Dedifferentiated amniotic fluid mesenchymal stem cell (primary cell): ENCODE data around the gene ZPR1.
"Not testable (repeated sequence)": the region's sequence is repeated elsewhere in the genome, so short reads cannot be mapped to it uniquely, and the experiment has no call there.

Experiments
- DNase-seq: peaks from one replicate; pipeline ENCODE4 v3.0.0-alpha.2; 2016; ENCODE audit errors: extremely low spot score

The ZPR1 gene

GRCh38 chr11:116756044-116756443 lies 31.8 kb downstream of the ZPR1 start:
- DNase-seq = not testable (repeated sequence)

DNA sequence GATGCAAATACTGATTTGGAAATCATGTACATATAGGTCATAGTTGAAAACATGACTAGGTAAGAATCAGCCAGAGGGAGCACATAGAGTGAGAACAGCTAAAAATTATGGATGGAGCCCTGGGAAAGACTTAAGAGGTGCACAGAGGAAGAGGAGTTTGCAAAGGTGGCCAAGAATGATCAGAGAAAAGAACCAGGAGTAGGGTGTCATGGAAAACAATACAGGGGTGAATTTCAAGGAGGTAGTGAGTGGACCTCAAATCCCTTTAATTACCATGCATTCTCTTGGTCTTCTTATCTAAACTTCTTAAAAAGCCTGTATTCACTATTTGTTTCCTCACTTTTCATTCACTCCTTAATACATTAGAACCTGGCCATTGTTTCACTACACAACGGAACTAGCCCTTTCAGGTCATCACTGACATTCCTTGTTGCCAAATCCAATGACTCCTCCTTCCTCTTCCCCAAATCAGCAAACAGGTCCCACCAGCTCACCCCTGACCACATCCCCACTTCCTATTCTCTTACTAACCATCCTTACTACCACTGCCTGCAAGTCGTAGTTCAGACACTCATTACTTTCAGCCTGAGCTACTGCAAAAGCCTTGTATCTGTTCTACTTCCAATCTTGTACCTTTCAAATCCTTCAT lies 37.6 kb downstream of the ZPR1 start:
- no peak for DNase-seq

DNA sequence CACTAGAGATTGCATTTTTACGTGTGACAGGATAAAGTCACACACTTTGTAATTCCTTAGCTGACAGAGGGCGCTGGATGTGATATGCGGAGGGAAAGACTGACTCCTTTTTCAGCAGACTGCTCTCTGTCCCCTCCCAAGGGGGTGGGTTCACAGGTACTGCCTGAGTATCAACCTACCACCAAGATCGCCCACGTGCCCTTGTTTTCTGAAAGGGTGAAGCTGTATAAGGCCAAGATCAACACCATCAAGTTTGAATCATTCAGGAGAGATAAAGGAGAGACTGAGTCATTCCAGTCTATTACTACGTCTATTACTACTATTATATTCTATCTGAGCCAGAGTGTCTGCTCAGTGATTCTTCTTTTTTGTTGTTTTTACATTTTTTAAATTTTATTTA lies 45.7 kb downstream of the ZPR1 start:
- no peak for DNase-seq

- no peak for DNase-seq
These were observed 47.1 kb downstream of the ZPR1 start for GRCh38 chr11:116740741-116741140.

DNA sequence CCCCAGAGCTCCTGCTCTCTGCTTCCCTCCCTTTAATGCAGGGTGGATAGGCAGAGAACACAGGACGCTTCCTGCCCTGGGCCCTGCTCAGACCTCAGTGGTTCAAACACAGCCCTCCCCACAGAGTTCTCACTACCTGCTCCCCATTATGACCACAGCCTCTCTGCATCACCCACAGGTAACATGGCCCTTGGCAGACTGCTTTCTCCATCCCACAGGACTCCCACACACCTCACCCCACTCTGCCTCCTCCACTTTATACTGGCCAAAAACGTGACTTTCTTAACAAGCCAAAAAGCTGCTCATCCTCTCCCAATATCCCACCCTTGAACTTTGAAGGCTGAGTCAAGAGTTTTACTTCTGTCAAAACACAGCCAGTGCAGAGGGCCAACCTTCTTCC lies 48.8 kb downstream of the ZPR1 start:
- DNase-seq = no peak

DNA sequence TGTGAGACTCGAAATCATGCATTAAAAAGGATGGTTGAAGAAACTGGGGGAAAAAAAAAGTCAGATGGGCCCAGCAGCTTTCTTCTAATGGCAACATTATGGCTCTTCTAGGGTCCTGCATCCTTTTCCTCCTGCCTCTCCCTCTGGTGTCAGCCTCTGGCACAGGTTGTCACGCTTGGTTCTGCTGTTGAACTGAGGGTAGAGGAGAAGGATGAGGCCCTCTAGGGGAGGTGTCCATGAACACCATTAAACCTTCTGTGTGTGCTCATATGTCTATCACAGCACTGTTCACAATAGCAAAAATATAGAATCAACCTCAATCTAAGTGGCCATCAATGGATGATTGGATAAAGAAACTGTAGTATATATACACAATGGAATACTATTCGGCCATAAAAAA lies 51.1 kb downstream of the ZPR1 start:
- DNase-seq = no peak

- DNase-seq = no peak
These were observed 53.8 kb downstream of the ZPR1 start for GRCh38 chr11:116733969-116734508.

DNA sequence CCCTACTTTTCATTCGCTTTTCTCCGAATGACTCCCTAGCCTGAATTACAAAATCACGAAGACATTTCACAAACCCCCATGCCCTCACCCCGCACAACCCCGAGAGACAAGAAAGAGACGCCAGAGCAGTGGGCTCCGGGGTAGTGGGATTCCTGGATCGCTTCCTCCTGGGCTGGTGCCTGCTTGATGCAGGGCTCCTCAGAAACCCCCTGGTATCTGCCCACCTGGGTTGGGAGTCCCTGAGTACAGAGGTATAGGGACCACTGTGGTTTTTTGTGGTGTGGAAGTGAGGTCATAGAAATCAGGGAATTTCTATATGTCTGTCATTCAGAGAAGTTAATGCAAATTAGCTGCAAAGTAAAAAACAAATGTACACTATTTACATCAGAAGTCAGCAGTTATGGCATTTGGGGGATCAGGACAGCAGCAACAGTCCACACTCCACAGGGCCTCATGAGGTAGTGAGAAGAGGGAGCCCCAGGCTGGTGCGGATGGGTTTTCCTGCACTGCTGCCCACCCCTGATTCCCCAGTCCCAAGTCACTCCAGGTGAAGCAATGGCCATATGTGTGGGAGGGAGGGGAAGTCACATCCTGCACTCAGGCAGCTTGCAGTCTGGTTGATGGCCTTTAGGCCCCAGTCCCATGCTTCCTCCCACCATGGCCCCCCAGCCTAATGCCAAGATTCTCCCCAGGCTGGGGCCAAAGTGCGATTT lies 54.6 kb downstream of the ZPR1 start:
- no peak for DNase-seq

GRCh38 chr11:116732271-116733042 lies 55.4 kb downstream of the ZPR1 start:
- peak; percentile 56 for DNase-seq

DNA sequence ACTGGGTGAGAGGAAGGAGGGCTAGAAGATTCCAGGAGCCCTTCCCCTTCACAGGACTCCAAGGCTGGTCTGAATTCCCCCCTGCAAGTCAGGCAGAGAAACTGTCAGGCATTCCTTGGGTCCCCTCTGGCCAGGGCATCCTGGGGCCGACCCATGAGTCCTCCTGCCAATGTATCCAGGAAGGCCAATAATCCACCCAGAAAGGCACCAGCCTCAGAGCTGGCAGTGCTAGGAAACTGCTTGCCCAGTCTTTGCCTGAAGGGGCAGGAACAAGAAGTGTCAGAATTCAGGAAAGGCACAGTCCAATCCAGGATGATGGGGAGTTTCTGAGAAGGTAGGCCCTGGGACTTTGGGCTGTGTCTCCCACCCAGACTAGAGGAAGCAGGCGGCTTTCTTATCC lies 56.0 kb downstream of the ZPR1 start:
- no peak for DNase-seq

DNA sequence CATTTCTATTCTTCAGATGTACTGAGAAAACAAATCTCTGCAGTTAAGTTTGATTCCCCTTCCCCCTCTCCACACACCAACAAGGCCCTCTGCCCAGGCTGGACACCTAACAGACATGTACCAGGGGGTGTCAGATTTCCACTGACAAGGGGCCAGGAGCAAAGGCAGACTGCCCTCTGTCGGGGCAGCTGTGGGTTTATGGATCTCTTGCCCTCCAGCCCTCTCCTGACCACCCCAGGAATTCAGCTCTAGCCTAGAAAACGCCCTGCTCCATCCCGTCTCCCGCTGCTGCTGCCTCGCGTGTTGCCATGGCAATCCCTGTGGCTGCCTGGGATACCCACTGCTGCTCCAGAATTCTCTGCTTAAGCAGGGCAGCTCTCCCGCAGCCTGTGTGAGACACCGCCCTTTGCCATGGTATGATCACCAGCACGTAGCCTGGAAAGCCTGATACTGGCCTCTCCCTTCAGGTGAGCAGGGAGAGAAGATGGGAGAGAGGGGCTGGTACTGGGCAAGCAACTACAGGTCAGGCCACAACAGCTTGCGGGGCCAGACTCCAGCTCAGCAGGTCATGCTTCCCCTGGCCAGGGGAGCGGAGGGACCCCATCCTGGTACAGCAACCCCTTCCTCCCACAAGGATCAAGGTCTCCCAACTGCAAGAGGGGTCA lies 56.6 kb downstream of the ZPR1 start:
- DNase-seq = no peak

- DNase-seq = no peak
These were observed 57.2 kb downstream of the ZPR1 start for GRCh38 chr11:116730601-116731000.

- DNase-seq = no peak
These were observed 57.6 kb downstream of the ZPR1 start for GRCh38 chr11:116730241-116730561.

DNA sequence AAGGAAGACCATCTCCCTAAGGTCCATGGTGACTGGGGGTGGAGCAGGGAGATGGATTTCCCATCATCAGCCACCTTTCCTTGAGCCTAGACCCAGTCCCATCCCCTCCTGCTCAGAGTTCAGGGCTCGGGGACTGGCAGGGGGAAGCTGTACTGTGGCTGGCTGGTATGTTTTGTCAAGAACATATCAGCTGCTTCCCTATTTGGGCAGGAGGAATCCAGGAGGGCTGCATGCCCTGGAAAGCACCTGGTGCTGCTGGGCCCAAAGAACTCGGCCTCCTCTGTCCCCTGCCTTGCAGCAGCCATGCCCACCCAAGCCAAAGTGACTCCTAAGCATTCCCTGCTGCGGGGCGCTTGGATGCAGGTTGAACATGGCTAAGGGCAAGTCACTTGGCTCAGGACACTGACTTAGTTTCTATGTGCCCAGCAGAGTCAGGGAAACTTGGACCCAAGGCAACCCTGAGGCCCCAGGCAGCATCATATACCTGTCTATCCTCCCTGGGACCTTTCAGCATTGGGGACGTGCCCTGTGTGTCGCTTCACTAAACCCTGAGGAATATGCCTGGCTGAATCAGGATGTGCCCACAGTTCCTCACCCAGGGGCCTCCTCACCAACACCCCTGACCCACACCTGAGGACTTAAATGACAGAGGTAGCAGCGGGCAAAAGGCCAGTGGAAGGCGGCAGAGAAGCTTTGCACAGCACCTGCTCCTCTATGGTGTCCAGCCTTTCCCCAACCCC lies 58.2 kb downstream of the ZPR1 start:
- no peak for DNase-seq

DNA sequence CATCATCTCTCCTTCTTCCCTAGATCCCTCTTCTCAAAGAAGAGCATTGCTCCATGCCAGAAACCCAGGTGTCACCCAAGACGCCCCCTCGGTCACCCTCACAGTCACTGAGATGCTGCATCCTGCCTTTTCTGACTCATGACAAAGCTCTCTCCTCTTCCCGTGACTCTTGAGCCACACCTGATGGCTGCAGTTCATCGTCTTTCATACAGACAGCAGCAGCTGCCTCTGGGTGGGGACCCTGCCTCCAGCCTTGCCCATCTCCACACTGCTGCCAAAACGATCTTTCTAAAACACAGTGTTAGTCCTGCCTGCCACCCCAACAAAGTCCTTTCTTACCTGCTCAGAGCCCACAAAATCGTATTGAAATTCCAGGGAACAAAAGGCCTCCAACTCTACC lies 59.8 kb downstream of the ZPR1 start:
- DNase-seq = no peak

GRCh38 chr11:116725434-116726221 lies 62.2 kb downstream of the ZPR1 start:
- peak; percentile 66 for DNase-seq

GRCh38 chr11:116724813-116725212 lies 63.0 kb downstream of the ZPR1 start:
- no peak for DNase-seq
